Measurements from ENCODE around the gene GPR137B. TPM values are rescaled to one million over a fixed set of nuclear protein-coding genes. Genes with fewer than 3 reads are reported as not detected.

The GPR137B gene
- total and polyA plus RNA-seq, 2 of the 8 experiments (the other 6 are each of a cell fraction or from before 2014, with no cell fraction given), result 6.9 to 7.7 TPM

DNA sequence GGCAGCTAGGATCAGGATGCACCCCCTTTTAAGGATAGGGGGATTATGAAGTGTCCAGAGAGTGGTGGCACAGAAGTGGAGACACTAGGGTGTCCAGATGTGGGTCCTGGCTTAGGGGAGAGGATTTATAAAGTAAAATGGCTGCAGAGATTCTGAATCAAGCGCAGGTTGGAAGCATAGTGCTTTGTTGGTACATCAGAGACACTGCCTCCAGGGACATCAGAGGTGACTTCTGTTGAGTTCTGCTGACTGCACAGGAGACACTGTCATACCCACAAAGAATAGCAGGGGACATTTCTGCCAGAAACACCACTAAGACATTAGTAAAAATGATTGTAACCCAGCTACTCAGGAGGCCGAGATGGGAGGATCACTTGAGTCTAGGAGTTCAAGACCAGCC is 16.4 kb downstream of the GPR137B start:
- no peak overlapping the region for H3K9ac ChIP-seq (replicated peaks in 1 of 4; ENCODE audit: extremely low read depth in 1 of 4, low read depth in 3 of 4, low read length in 3 of 4)

More for the DNA sequence above, 16.4 kb downstream of the GPR137B start:
- peaks cover 0 to 8% of the 10 kb centered on the region in 2 experiments for H4K20me1 ChIP-seq (replicated peaks in 1 of 2; ENCODE audit: control insufficient read depth in 1 of 2, insufficient read depth in 2 of 2, low read length in 2 of 2)
- H3K79me1 ChIP-seq (ENCODE audit: low read depth, low read length), result peaks cover 4% of the 10 kb centered on the region; the same call in 1 of the 2 replicates
- H3K27me3 ChIP-seq (replicated peaks in 1 of 4; ENCODE audit: control insufficient read depth in 3 of 4, extremely low read depth in 1 of 4, insufficient read depth in 3 of 4, low read length in 3 of 4), result no peaks in the 10 kb centered on the region
- no peaks in the 10 kb centered on the region; a peak in 1 of 4 replicates for H3K79me2 ChIP-seq (ENCODE audit: control insufficient read depth in 1 of 2, insufficient read depth in 2 of 2, low read length in 2 of 2)
- no peaks in the 10 kb centered on the region; a peak in 1 of 8 replicates for H3K36me3 ChIP-seq (ENCODE audit: control insufficient read depth in 2 of 4, insufficient read depth in 4 of 4, low read length in 3 of 4)
- no peak overlapping the region for H2AFZ ChIP-seq (ENCODE audit: low read length)
- no peak overlapping the region for H2BK15ac ChIP-seq (ENCODE audit: low read length)
- no peaks in the 10 kb centered on the region; the same call in 1 of the 2 replicates for H3K23me2 ChIP-seq (ENCODE audit: low read depth, low read length)
- H4K5ac ChIP-seq (ENCODE audit: insufficient read length, low read depth, low read length), result no peak overlapping the region
- TF ChIP-seq NRF1 (IDR thresholded peaks at IDR 0.05; ENCODE audit: low read depth, low read length) (no peak), HDAC2 (IDR thresholded peaks at IDR 0.05; ENCODE audit: borderline replicate concordance in 1 of 2, low read depth in 2 of 2, low read length in 2 of 2) (no peak), ZNF274 (IDR thresholded peaks at IDR 0.05; ENCODE audit: borderline replicate concordance, extremely low read depth, low read length) (no peak), BACH1 (IDR thresholded peaks at IDR 0.05; ENCODE audit: low read length) (no peak), TAF1 (IDR thresholded peaks at IDR 0.05; ENCODE audit: low read depth, low read length) (no peak), KDM4A (IDR thresholded peaks at IDR 0.05; ENCODE audit: low read depth, low read length, severe bottlenecking) (no peak), TEAD4 (IDR thresholded peaks at IDR 0.05; ENCODE audit: low read depth, low read length) (no peak), CTBP2 (IDR thresholded peaks at IDR 0.05; ENCODE audit: borderline replicate concordance, insufficient read depth, insufficient read length, low read length) (no peak), HDAC6 (IDR thresholded peaks at IDR 0.05; ENCODE audit: low read depth, low read length) (no peak)
- no peak for FAIRE-seq
- no peak overlapping the region for H3K4ac ChIP-seq (replicated peaks; ENCODE audit: insufficient read length, low read depth, low read length)
- no peak overlapping the region for H3K27ac ChIP-seq (ENCODE audit: low read depth, low read length)
- H3K23ac ChIP-seq (ENCODE audit: insufficient read length), result no peak overlapping the region
- CTCF ChIA-PET (ENCODE audit: partially characterized antibody), result interaction anchor here (0.8 to 2.0 kb wide), 8 partner anchors 8 to 60 kb away, joined by 3 to 6 read pairs (median 3); partner anchors contain the start of gene GPR137B
- DNase-seq (ENCODE audit: low read depth in 1 of 2, low spot score in 2 of 2), result no peak
- H3K18ac ChIP-seq (ENCODE audit: extremely low read depth, low read length), result no peak overlapping the region
- POLR2A ChIA-PET (ENCODE audit: partially characterized antibody), result no interaction called here
- no peak overlapping the region for H2BK20ac ChIP-seq (ENCODE audit: low read length)
- no peak overlapping the region for H3K4me3 ChIP-seq (ENCODE audit: extremely low read depth in 1 of 4, insufficient read depth in 2 of 4, low read depth in 3 of 4, low read length in 4 of 4)
- peaks cover 15 to 19% of the 10 kb centered on the region in 2 experiments for H3K9me3 ChIP-seq (ENCODE audit: insufficient read depth in 2 of 2, low read depth in 1 of 2, low read length in 1 of 2)
- no peak overlapping the region for H2AK5ac ChIP-seq (ENCODE audit: low read depth, low read length)
- H2BK5ac ChIP-seq (ENCODE audit: low read depth, low read length), result no peak overlapping the region
- no peak overlapping the region for H3K14ac ChIP-seq (ENCODE audit: insufficient read length)
- H3K4me2 ChIP-seq (ENCODE audit: insufficient read depth in 1 of 2, low read depth in 2 of 2, low read length in 2 of 2), result no peak overlapping the region
- H2BK12ac ChIP-seq (ENCODE audit: low read depth, low read length), result no peak overlapping the region
- H4K91ac ChIP-seq (replicated peaks; ENCODE audit: insufficient read length, low read length), result no peak overlapping the region
- no peak overlapping the region for H3K56ac ChIP-seq (replicated peaks; ENCODE audit: insufficient read length, low read depth, low read length)
- H3K4me1 ChIP-seq (replicated peaks in 1 of 4; ENCODE audit: control insufficient read depth in 3 of 4, insufficient read depth in 4 of 4, low read length in 3 of 4), result peaks cover 0 to 4% (median 2%) of the 10 kb centered on the region in 4 experiments; a peak in 1 of 7 replicates
- 83% methylated on average over 2 of the region's 2 CpGs; no CpG with 5 or more reads in 1 of the 2 experiments for WGBS, 2 experiments (ENCODE audit: extremely low coverage in 1 of 2, insufficient coverage in 1 of 2, insufficient read length in 1 of 2, insufficient replicate concordance in 2 of 2, low coverage in 1 of 2, low lambda C conversion rate in 2 of 2, missing lambda C conversion rate in 1 of 2)
- H4K8ac ChIP-seq (ENCODE audit: extremely low read depth, insufficient read depth, low read length), result no peak overlapping the region
- no peak overlapping the region for H2BK120ac ChIP-seq (replicated peaks; ENCODE audit: low read depth, low read length)
